SH-SY5Y (cell line): ENCODE data around the gene ABCC1.

Source experiments
- GATA2 ChIP-seq: IDR thresholded peaks from 2 replicates; pipeline ENCODE4 v1.6.1; 2011; ENCODE audit warnings: mild to moderate bottlenecking, low read depth, low read length
- GATA3 ChIP-seq: IDR thresholded peaks from 2 replicates; pipeline ENCODE4 v1.6.1; 2011; ENCODE audit warnings: low read depth, mild to moderate bottlenecking, low read length, moderate library complexity

DNA sequence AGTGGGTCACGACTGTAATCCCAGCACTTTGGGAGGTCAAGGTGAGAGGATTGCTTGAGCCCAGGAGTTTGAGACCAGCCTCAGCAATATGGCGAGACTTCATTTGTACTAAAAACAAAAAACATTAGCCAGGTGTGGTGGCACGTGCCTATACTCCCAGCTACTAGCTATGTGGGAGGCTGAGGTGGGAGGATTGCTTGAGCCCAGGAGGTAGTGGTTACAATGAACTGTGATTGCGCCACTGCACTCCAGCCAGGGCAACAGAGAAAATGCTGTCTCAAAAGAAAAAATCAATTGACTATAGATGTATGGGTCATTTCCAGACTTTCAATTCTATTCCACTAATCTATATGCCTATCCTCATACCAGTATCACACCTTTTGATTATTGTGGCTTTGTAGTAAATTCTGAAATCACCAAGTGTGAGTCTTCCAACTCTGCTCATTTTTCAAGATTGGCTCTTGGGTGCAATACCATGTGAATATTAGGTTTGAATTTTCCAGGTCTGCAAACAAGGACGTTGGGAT is 33.8 kb upstream of the ABCC1 start:
- no peak for TF ChIP-seq GATA3
- TF ChIP-seq GATA2 = no peak
